ENCODE measurements around the gene SUSD2.

The SUSD2 gene

DNA sequence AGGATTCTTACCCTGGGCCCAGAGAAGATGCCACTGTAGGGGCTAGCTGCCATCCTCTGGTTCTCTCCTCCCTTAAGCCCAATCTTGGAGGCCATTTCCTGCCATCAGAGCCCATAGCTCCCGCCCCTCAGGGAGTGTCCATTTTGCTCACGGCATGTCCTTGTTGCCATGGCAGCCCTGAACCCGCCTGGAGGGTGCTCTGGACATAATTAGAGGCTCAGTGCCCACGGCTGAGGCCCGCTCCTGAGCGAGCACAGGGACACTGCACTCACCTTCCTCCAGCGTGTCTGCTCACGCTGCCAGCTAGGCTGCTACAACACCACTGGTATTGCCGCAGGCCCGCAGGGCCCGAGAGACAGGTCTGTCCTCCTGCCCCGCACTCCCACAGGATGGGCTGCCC, 11.1 kb upstream of the SUSD2 start:
- DNase-seq (ENCODE audit: insufficient read length, low spot score) (no peak), FAIRE-seq (no peak)
- TF ChIP-seq POLR2A (IDR thresholded peaks at IDR 0.05; ENCODE audit: low read depth, low read length), result no peak
- TF ChIP-seq SPI1 (IDR thresholded peaks at IDR 0.05; ENCODE audit: low read depth, low read length), result no peak
- no peak for TF ChIP-seq POU2F2 (IDR thresholded peaks at IDR 0.05; ENCODE audit: low read depth, low read length)
- TF ChIP-seq PAX5 (IDR thresholded peaks at IDR 0.05; ENCODE audit: insufficient read depth, low read length, severe bottlenecking), result no peak
- no peak for TF ChIP-seq POLR2AphosphoS5 (IDR thresholded peaks at IDR 0.05; ENCODE audit: low read depth, low read length)
- no peak for TF ChIP-seq TAF1 (IDR thresholded peaks at IDR 0.05; ENCODE audit: low read depth, low read length)

DNA sequence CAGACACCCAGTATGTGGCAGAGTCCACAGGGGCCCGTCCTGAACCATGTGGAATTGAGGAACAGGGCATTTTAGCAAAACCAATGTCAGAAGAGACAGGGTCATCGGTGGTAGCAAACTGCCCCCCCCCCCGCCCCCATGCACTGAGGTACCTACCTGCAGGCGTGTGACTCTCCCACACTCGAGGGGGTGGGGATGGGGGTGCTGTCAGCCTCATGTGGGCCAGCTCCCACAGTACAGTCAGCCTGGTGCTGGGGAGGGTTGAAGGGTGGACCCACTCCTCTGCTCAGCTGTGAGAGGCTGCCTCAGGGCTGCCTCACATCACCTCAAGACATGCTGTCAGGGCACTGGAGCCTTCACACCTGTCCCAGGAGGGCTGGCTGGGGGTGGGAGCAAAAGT, 10.7 kb upstream of the SUSD2 start:
- no peak for DNase-seq (ENCODE audit: insufficient read length, low spot score)
- TF ChIP-seq SPI1 (IDR thresholded peaks at IDR 0.05; ENCODE audit: low read depth, low read length) (no peak), PAX5 (IDR thresholded peaks at IDR 0.05; ENCODE audit: insufficient read depth, low read length, severe bottlenecking) (no peak), POLR2AphosphoS5 (IDR thresholded peaks at IDR 0.05; ENCODE audit: low read depth, low read length) (no peak)
- FAIRE-seq, result no peak

DNA sequence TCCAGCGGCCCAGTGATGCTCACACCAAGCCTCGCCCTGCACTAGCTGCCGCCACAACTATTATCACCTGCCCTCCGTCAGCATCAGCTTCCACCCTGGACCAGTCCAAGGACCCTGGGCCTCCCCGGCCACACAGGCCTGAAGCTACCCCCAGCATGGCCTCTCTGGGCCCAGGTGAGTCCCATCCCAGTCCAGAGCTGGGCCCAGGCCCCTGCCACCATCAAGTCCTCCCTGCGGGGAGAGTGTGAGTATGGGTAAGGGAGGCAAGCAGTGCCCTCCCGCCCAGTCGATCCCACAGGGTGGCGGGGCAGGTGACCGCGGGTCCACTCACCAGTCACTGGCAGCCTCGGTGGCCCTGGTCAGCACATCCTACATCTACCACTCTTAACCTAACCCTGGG, 9.5 kb upstream of the SUSD2 start:
- no peak for TF ChIP-seq TAF1 (IDR thresholded peaks at IDR 0.05; ENCODE audit: low read depth, low read length)
- TF ChIP-seq POLR2A (IDR thresholded peaks at IDR 0.05; ENCODE audit: low read depth, low read length), result no peak
- no peak for TF ChIP-seq POU2F2 (IDR thresholded peaks at IDR 0.05; ENCODE audit: low read depth, low read length)
- no peak for TF ChIP-seq PAX5 (IDR thresholded peaks at IDR 0.05; ENCODE audit: insufficient read depth, low read length, severe bottlenecking)
- TF ChIP-seq POLR2AphosphoS5 (IDR thresholded peaks at IDR 0.05; ENCODE audit: low read depth, low read length), result no peak
- TF ChIP-seq SPI1 (IDR thresholded peaks at IDR 0.05; ENCODE audit: low read depth, low read length), result no peak
- no peak for FAIRE-seq

DNA sequence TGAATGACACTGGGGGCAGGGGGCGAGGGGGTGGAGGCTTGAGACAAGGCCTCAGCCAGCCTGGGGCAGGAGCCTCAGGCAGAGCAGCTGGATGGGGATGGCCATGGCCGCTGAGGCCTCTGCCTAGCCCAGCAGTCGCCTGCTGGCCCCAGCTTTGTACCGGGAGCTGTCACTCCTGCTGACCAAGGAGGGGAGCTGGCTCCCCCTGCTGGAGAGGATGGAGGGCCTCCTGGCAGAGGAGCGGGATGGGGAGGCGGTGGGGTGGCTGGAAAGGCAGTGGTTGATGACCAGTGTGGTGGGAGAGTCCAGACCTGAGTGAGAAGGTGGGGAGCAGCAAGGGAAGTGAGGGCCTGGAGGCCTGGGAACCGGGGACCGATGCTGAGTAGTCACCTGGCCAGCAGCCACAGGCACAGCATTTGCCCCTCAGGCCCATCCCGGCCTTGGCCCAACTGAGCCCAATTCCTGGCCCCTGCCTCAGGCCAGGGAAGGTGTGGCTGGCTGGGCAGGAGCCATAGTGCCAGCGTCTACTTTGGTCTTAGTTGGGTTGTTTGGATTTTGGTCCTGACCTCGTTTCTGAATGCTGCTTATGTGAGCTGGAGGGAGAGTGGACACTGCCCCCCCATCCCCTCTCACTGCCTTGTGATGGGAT, 6.0 kb upstream of the SUSD2 start:
- FAIRE-seq (peak; percentile 75), DNase-seq (ENCODE audit: insufficient read length, low spot score) (peak; percentile 82)
- TF ChIP-seq POU2F2 (IDR thresholded peaks at IDR 0.05; ENCODE audit: low read depth, low read length) (no peak), POLR2A (IDR thresholded peaks at IDR 0.05; ENCODE audit: low read depth, low read length) (no peak), PAX5 (IDR thresholded peaks at IDR 0.05; ENCODE audit: insufficient read depth, low read length, severe bottlenecking) (no peak), TAF1 (IDR thresholded peaks at IDR 0.05; ENCODE audit: low read depth, low read length) (no peak)

More for the DNA sequence above, 9.5 kb upstream of the SUSD2 start:
- DNase-seq (ENCODE audit: insufficient read length, low spot score), result no peak

DNA sequence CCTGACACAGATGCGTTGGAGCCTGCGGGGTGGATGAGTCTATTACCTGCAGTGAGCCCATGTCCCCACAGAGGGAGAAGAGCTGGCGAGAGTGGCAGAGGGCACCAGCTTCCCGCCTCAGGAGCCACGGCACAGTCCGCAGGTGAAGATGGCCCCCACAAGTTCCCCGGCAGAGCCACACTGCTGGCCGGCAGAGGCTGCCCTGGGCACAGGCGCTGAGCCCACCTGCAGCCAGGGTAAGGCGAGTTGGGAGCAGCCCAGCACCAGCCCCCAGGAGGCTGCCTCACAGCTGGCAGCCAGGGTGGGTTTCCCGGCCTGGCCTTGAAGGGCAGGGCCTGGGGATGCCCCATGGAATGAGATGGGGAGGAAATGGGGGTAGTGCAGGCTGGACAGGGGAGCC, 5.2 kb upstream of the SUSD2 start:
- no peak for FAIRE-seq
- DNase-seq (ENCODE audit: insufficient read length, low spot score), result no peak
- TF ChIP-seq PAX5 (IDR thresholded peaks at IDR 0.05; ENCODE audit: insufficient read depth, low read length, severe bottlenecking), result no peak
- no peak for TF ChIP-seq POLR2AphosphoS5 (IDR thresholded peaks at IDR 0.05; ENCODE audit: low read depth, low read length)
- TF ChIP-seq POU2F2 (IDR thresholded peaks at IDR 0.05; ENCODE audit: low read depth, low read length), result no peak
- no peak for TF ChIP-seq TAF1 (IDR thresholded peaks at IDR 0.05; ENCODE audit: low read depth, low read length)
- TF ChIP-seq SPI1 (IDR thresholded peaks at IDR 0.05; ENCODE audit: low read depth, low read length), result no peak
- no peak for TF ChIP-seq POLR2A (IDR thresholded peaks at IDR 0.05; ENCODE audit: low read depth, low read length)

DNA sequence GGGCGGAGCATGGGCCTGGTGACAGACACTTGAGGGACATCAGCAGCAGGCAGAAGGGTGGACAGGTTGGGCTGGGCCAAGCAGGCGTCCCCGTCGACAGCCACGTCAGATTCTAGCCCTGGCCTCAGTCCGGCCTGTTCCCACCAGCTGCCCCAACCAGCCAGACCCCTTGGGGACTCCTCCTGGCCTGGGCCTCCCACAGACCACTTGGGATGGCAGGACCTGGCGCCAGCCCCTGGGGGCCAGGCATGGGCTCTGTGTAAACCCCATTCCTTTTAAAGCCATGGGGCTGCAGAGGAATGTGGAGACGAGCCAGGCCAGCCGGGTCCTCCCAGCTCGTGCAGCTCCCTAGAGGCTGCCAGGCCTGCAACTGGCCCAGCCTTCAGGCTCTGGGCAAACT, 4.7 kb upstream of the SUSD2 start:
- TF ChIP-seq TAF1 (IDR thresholded peaks at IDR 0.05; ENCODE audit: low read depth, low read length) (no peak), POLR2A (IDR thresholded peaks at IDR 0.05; ENCODE audit: low read depth, low read length) (no peak), SPI1 (IDR thresholded peaks at IDR 0.05; ENCODE audit: low read depth, low read length) (no peak), POU2F2 (IDR thresholded peaks at IDR 0.05; ENCODE audit: low read depth, low read length) (no peak), POLR2AphosphoS5 (IDR thresholded peaks at IDR 0.05; ENCODE audit: low read depth, low read length) (no peak)
- DNase-seq (ENCODE audit: insufficient read length, low spot score) (no peak), FAIRE-seq (no peak)

DNA sequence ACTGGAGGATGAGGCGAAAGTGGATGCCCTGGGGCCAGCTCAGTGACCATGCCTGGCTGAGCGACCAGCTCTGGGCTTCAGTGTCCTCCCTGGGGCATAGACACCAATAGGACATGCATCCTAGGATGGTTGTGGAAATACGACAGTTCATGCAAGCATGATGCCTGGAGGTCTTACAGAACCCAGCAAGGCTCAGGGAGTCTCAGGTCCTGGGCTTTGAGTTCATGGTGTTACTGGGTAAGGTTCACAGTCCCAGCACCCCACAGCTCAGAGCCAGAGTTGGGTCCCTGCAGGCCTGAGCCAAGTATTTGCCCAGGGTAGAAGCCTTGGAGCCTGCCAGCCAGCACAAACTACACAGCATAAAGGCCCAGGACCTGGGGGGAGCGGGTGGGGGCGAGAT, 4.2 kb upstream of the SUSD2 start:
- DNase-seq (ENCODE audit: insufficient read length, low spot score) (no peak), FAIRE-seq (no peak)
- TF ChIP-seq PAX5 (IDR thresholded peaks at IDR 0.05; ENCODE audit: insufficient read depth, low read length, severe bottlenecking) (no peak), SPI1 (IDR thresholded peaks at IDR 0.05; ENCODE audit: low read depth, low read length) (no peak), POU2F2 (IDR thresholded peaks at IDR 0.05; ENCODE audit: low read depth, low read length) (no peak), POLR2AphosphoS5 (IDR thresholded peaks at IDR 0.05; ENCODE audit: low read depth, low read length) (no peak), TAF1 (IDR thresholded peaks at IDR 0.05; ENCODE audit: low read depth, low read length) (no peak), POLR2A (IDR thresholded peaks at IDR 0.05; ENCODE audit: low read depth, low read length) (no peak)

DNA sequence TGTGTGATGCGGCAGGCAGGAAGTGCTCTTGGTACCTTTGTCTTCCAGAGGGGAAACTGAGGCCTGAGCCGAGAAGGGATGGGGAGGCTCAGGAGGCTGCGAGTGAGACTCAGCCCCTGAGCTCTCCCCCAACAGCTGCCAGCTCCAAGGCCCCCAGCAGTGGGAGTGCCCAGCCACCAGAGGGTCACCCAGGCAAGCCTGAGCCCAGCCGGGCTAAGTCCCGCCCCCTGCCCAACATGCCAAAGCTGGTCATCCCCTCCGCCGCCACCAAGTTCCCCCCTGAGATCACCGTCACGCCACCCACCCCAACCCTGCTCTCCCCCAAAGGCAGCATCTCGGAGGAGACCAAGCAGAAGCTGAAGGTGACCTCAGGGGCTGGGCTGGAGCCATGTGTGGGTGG, 3.8 kb upstream of the SUSD2 start:
- no peak for FAIRE-seq
- no peak for DNase-seq (ENCODE audit: insufficient read length, low spot score)
- TF ChIP-seq POLR2A (IDR thresholded peaks at IDR 0.05; ENCODE audit: low read depth, low read length), result no peak
- no peak for TF ChIP-seq TAF1 (IDR thresholded peaks at IDR 0.05; ENCODE audit: low read depth, low read length)

DNA sequence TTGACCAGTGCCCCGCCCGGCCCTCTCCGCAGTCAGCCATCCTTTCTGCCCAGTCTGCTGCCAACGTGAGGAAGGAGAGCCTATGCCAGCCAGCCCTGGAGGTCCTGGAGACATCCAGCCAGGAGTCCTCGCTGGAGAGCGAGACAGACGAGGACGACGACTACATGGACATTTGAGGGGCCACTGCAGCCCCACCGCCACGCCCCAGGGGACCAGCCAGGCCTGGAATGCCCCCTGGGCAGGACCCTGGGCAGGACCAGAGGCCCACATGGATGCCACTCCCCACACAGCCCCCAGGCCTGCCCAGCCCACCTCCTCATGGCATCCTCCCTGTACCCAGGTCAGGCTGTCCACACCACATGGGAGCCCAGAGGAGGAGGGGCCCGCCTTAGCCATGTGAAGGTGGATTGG, 3.3 kb upstream of the SUSD2 start:
- TF ChIP-seq TAF1 (IDR thresholded peaks at IDR 0.05; ENCODE audit: low read depth, low read length) (no peak), POU2F2 (IDR thresholded peaks at IDR 0.05; ENCODE audit: low read depth, low read length) (no peak), POLR2A (IDR thresholded peaks at IDR 0.05; ENCODE audit: low read depth, low read length) (no peak), PAX5 (IDR thresholded peaks at IDR 0.05; ENCODE audit: insufficient read depth, low read length, severe bottlenecking) (no peak), SPI1 (IDR thresholded peaks at IDR 0.05; ENCODE audit: low read depth, low read length) (no peak), POLR2AphosphoS5 (IDR thresholded peaks at IDR 0.05; ENCODE audit: low read depth, low read length) (no peak)
- no peak for DNase-seq (ENCODE audit: insufficient read length, low spot score)
- no peak for FAIRE-seq

All from GM12891 (cell line).